Activated CD4-positive, CD25-positive, alpha-beta regulatory T cell treated with anti-CD3 and anti-CD28 coated beads, Interleukin-2, amount 50 U/mL, for 16 hours (primary cell): Measurements from ENCODE around the gene RGS17.
A peak's percentile ranks its signal among the peaks of the same experiment; 100 is the strongest.
"Not testable (repeated sequence)": the region's sequence is repeated elsewhere in the genome, so short reads cannot be mapped to it uniquely, and the experiment has no call there.

Experiments used
- DNase-seq: peaks from one replicate; pipeline ENCODE4 v3.0.0-alpha.2; 2020; ENCODE audit warnings: low read depth, low spot score

RGS17 gene

DNA sequence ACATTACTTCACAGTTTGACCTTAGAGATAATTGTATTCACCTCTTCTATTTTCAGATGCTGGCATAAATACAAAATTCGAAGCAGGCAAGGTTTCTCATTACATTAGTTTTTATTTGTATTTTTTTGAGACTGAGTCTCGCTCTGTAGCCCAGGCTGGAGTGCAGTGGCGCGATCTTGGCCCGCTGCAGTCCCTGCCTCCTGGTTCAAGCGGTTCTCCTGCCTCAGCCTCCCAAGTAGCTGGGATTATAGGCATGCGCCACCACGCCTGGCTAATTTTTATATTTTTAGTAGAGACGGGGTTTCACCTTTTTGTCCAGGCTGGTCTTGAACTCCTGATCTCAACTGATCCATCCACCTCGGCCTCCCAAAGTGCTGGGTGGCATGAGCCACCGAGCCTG, 145.8 kb downstream of the RGS17 start:
- not testable (repeated sequence) for DNase-seq

GRCh38 chr6:152984513-152984872, 146.6 kb downstream of the RGS17 start:
- DNase-seq: no peak

DNA sequence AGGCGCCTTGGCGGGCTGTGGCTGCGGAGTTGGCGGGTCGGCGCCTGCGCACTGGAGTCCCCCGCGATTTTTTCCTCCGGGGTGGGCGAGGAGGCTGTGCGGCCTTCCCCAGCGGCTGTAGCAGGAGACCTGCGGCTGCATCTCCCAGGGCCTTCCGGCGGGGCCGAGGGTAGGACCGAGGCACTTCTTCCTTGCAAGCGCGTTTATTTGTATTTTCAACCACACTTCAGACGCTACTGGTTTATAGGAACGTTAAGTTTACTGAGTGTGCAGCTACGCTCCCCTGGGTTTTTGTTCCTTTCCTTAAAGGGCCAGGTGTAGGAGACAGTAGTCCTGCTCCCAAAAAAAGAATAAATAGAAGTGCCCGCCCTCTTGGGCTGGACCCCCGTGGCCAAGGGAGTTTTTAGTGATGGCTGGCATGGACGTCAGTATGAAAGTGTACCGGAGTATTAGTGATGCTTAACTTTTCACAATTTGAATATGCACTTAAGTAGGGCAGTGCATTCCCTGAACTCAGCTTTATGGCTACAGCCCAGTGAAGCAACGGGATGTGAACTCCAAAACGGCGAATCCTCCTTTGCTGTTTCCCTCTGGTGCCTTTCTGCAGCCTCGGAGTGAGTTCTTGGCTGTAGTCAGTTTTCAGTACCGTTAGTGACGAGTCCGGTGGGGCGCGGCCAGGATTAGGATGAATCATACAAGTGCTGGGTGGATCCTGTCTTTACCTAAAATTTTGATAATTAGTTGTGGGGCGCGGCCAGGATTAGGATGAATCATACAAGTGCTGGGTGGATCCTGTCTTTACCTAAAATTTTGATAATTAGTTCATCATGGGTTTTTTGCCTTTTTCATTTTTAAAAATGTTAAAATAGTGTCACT, 147.2 kb downstream of the RGS17 start:
- DNase-seq: peak; percentile 86

- DNase-seq: peak; percentile 93
These were observed 148.0 kb downstream of the RGS17 start, which contains the start of gene FBXO5 for GRCh38 chr6:152982904-152983636. FBXO5 (minus strand) TSS chr6:152983041; CDS start chr6:152982959, 82 bp downstream.

DNA sequence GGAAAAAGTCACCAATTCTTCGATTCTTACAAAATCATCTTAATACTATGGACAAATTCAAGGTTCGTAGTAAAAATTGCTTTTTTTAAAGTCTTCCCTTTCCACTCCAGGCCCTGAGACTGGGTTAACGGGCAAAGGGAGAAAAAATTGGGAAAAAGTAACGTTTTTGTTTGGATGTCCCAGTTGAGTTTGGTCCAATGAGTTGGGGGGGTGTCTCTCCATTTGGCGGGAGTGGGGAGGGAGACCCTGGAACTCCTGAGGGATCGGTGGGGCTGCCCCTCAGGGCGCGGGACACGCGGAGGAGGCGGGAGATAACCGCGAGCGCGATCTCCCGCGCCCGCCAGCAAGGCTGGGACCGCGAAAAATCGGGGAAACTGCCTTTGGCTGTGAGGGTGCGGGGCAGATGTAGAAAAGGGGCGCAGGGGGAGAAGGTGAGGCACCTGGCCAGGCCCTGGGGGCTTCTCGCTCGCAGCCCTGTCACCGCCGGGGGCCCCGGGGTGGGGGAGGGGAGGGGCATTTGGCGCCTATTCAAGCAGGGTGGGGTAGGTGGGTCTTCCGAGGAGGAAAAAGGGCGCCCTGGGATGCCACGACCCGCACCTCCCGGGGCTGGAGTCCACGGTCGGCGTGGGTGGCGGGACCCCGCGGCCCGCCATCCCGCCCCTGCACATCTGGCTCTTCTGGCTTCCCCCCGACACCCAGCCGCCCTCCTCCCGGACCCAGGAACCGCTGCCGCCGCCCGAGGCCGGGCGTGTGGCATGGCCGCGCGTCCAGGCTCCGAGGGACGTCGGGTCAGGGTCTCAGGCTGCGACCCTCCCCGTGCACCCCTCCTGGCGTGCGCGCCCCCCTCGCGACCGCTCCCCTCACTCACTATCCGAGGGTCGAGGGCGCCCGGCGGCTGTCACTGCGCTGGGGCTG, 148.8 kb downstream of the RGS17 start:
- DNase-seq: no peak

DNA sequence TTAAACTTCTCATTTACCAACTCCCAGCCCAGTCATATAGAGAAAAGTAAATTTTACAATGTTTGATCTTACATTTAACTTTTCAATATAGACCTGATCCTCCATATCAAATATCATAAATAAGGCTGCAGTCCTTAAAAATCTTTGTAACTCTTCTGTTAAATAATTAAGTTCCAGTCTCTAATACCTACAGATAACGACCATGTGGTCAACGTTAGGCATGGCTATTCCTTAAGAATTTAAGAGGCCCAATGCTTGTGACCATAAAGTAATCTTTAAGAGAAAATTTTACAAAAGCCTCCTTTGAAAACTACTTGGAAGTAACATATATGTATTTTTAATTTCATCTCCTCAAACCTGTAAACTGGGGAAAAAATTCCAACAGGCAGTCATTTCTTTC, 149.9 kb downstream of the RGS17 start:
- DNase-seq: no peak

DNA sequence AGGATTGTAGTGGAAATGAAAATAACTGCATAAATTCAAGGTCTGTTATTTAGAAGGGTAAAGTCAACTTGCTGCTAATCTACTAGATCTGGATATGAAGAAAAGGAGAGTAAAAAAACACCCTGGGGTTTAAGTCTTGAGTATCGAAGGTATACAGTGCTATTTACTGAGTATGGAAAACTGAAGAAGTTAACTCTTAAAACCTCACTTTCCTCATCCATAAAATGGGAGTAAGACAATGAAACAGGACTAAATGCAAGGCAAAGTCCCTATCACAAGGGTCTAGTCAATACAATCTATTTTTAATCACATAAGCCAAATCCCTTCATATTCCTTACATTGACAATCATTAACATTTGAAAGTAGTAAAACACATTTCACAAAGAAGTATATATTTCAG, 150.4 kb downstream of the RGS17 start:
- DNase-seq: no peak

- DNase-seq: no peak
These were observed 152.0 kb downstream of the RGS17 start for GRCh38 chr6:152979116-152979515.

DNA sequence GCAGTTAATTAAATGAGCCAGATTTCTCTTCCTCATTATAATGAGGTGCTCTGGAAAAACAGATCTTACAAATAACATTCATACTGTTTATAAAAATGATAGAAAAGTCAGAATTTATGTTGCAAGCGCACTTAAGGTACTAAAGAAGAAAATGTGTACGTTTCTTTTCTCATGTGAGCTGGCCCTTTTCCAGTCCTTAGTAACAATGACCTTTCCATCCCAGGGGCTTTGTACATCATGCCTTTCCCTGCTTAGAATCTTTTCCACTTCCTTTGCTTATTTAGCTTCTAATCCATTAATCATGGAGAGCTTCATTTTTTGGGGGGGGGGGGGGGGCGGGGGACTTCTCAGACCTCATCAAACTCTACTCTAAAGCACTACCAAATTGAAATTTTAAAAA, 153.0 kb downstream of the RGS17 start:
- DNase-seq: no peak

DNA sequence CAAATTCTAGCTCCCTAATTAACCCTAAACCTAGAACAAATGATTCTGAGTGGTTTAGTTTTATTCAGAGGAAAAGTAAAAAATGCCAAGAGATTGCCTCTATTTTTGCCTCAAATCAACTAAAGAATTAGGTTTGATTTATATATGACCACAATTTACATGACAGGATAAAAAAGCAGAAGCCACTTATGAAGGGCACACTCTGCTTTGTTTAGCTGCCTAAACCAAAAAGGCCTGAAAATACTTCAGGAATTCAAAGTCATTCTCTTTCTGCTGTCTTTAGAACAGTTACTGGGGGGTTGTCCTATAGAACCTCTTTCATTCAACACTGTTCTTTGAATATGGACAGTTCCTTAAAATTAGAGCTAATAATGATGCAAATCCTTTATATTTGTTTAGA, 153.5 kb downstream of the RGS17 start:
- DNase-seq: no peak

DNA sequence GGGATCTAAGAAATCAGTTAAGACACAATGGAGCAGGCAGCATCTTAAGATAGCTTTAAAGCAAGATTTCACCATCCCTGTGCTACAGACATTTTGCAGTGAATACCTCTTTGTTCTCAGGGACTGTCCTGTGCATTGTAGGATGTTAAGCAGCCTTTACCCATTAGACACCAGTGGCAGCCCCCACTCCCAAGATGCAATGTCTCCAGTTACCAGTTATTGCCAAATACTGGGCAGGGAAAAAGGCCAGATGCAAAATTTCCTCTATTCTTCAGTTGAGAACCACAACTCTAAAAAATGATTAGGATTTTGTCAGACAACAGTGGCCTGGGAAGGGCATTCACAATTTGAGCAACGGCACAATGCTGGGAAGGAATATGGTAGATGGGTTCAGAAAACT, 154.3 kb downstream of the RGS17 start:
- DNase-seq: no peak

DNA sequence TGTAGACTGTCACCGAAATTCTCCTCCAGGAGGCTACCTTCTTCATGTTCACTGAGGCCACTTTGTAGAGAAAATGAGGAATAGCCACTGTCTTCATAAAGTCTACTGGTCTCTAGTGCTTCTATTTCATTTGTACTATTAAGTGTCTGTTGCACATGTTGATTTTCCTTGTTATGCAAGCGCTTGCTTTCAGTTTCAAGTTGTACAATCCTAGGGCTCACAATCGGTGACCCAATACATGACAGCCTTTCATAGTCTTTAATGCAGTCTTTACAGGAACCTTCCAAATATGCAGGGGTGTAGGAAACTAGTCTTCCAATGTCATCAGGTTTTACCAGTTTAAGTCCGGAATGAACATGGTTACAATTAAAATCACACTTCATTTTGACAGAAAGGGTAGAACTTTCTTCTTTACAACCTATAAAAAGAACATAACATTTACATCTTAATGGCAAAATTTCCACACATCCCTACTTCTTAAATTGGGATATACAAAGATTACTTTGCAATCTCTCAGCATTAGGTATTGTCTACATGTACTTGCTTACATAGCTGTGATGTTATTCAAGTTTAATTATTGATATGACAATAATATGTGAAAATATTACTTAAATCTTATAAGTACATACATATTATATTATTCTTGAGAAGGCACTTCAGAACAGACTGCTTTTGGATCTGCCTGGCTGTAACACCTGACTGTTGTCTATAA, 155.7 kb downstream of the RGS17 start:
- no peak for DNase-seq

DNA sequence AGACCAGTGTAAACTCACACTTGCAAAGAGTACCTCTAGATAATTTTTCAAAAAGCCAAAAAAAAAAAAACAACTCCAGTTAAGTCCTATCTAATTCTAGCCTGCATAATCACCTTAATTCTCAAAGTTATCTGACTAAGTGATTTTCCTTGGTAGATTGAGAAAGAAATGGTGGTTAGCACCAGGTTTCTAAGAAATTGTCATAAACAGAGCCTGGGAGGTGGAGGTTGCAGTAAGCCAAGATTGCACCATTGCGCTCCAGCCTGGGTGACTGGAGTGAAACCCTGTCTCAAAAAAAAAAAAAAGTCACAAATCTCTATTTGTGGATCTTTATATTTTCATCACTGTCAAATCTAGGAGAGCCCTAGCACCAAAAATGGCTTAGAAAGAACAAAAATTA, 157.2 kb downstream of the RGS17 start:
- DNase-seq: no peak

- no peak for DNase-seq
These were observed 161.2 kb downstream of the RGS17 start for GRCh38 chr6:152969688-152970418.

DNA sequence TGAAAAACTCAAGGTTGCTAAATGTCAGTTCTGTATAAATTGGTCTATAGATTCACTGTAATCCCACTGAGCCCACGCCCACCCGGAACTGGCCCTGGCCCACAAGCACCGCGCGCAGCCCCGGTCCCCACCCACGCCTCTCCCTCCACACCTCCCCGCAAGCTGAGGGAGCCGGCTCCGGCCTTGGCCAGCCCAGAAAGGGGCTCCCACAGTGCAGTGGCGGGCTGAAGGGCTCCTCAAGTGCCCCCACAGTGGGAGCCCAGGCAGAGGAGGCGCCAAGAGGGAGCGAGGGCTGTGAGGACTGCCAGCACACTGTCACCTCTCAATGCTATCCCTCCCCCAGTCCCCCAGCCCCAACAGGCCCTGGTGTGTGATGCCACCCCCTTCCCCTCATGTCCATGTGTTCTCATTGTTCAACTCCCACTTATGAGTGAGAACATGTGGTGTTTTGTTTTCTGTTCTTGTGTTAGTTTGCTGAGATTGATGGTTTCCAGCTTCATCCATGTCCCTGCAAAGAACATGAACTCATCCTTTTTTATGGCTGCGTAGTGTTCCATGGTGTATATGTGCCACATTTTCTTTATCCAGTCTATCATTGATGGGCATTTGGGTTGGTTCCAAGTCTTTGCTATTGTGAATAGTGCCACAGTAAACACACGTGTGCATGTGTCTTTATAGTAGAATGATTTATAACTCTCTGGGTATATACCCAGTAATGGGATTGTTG, 164.8 kb downstream of the RGS17 start:
- DNase-seq: not testable (repeated sequence)

GRCh38 chr6:152959333-152959732, 171.7 kb downstream of the RGS17 start:
- DNase-seq: no peak

DNA sequence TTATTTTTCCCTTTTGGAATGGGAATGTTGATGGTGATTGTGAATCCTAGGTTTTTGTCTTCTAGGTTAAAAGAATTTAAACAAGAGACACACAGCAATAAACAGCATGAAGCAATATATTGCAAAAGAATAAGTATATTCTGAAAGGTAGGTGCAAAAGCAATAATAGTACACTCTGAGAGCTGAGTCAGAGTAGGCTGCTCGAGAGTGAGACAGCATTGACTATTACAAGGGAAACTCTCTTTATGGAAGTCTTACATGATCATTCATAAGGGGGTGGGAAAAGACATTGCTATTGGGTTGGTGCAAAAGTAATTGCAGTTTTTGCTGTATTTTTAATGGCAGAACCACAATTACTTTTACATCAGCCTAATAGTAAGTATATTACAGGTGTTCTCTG, 173.3 kb downstream of the RGS17 start:
- DNase-seq: no peak
